GM19438 (cell line): ENCODE measurements around the gene CAPN2.

Source experiments
- ATAC-seq: cut with Tn5 transposase; IDR thresholded peaks from one replicate; pipeline ENCODE4 v1.9.1; 2021; ENCODE audit warnings: low read depth; ENCODE audit not compliant: unreplicated experiment

CAPN2 gene

DNA sequence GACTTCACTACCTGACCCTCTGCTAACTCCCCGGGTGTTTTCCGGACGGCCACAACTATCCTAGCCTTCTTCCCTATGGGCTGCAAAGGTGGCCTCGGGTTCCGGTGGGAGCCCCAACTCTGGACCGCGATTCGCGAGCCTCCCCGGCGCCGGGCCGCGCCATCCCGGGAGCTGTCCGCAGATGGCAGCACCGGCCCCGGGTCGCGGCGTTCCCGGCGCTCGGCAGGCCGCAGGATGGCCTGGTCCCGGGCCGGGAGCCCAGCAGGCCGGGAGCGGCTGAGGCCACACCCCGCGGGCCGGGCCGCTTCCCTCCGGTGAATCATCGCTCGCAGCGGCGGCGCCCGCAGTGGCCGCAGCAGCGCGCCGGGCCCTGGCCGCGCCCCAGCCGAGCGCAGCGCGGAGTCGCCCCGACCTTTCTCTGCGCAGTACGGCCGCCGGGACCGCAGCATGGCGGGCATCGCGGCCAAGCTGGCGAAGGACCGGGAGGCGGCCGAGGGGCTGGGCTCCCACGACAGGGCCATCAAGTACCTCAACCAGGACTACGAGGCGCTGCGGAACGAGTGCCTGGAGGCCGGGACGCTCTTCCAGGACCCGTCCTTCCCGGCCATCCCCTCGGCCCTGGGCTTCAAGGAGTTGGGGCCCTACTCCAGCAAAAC, at the start of gene CAPN2:
CAPN2 (plus strand) TSS at position 346 of the 656 bp plus-strand sequence; CDS start at position 448, 102 bp downstream.
- ATAC-seq, result peak; percentile 60

GRCh38 chr1:223662943-223663342, 49.4 kb upstream of the CAPN2 start:
- ATAC-seq, result no peak

DNA sequence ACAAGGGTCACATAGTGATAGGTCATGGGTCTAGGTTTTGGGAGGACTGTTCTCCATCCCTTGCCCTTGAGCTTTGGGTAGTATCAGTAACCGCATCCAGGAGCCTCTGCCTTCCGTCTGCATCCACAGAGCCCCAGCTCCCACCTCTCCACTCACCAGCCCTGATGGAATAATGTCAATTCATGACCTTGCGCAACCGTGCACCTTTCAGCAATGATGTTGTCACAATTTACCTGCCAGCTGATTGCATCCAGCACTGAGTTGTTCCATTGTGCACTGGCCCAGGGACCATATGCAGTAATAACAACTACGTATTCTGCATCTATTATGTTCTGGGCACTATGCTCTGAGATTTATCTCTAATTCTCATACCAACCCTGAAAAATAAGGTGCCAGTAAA, 48.2 kb upstream of the CAPN2 start:
- ATAC-seq, result no peak

DNA sequence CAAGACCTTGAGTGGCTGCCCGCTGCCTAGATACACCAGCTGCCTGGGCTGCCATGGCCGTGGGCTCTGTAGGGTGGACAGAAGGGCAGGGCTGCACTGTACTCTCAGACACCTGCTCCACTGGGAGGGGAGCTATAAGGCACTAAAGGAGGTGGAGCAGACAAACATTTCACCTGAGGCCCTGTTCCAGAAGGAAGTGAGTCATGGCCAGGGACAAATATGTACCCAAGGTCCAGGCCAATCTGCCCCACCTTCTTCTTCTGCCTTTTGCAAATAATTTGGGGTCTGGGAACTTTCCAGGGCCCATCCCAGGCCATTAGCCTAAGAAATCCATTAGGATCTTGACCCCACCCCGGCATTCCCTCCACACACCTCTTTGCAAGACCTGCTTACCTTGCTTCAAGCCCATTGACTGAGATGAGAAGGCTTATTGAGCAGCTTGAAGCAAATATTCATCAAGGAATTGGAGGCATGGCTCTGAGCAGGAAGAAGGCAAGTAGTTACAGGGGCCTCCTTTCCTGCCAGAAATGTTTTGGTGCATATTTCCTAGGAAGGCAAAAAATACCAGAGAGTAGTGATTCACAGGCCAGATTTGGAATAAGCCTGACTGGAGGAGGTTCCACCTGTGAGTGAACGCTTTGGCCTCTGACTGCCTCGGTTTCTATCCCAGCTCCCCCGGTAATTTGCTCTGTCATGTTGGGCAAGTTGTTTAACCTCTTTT, 46.6 kb upstream of the CAPN2 start, which contains the start of gene CAPN8:
CAPN8 (minus strand) TSS at position 110 of the 721 bp plus-strand sequence; CDS start at position 55, 55 bp downstream.
- ATAC-seq, result no peak

DNA sequence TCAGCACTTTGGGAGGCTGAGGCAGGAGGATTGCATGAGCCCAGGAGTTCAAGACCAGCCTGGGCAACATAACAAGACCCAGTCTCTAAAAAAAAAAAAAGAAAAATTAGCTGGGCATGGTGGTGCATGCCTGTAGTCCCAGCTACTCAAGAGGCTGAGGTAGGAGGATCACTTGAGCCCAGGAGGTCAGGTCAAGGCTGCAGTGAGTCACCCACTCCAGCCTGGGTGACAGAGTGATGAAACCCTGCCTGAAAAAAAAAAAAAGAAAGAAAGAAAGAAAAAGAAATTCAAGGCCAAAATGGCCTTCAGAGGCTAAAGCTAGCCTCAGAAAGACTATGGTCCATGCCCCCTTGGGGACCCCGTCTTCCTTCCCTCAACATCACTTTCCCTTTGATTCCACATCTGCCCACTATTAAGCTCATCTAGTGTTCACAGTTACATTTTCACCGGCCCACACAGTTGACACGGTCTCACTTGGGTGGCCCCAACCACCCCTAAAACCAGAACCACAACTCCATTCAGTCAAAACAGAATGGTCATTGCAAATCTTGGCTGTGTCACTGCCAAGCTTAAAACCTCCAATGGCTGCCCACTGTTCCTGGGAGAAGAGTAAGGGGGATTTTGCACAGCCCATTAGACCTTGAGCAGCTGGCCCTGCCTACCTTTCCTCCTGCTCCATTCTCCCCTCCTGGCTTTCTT, 44.7 kb upstream of the CAPN2 start:
- no peak for ATAC-seq

DNA sequence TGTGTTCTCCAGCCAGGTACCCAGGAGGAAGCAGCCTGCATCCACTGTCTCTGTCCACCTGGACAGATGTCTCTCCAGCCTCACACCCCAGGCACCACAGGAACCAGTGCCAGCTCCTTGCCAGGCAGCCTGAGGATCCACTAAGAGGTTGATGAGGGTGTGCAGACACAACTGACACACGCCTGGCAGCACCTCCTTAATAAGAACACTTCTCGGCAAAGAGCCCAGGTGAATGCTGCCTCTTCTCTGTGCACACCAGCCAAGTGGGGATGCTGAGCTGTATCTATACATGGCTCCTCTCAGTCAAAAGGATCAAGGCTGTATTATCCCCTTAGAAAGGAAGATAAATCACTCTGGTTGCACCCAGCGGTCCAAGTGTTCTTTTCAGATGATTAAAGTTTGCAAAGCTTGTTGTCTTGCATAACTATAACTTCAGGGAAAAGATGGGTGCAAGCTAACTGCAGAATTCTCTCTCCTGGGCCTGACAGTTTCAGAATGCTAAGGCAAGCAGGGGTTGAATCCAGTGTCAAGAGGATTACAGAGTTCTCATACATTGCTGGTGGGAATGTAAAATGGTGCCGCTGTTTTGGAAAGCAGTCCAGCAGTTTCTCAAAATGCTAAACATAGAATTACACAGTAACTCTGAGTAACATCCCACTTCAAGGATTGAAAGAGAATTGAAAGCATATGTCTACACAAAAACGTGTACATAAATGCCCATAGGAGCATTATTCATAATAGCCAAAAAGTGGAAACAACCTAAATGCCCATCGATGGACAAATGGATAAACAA, 43.1 kb upstream of the CAPN2 start:
- no peak for ATAC-seq

GRCh38 chr1:223670458-223671159, 41.7 kb upstream of the CAPN2 start:
- no peak for ATAC-seq

DNA sequence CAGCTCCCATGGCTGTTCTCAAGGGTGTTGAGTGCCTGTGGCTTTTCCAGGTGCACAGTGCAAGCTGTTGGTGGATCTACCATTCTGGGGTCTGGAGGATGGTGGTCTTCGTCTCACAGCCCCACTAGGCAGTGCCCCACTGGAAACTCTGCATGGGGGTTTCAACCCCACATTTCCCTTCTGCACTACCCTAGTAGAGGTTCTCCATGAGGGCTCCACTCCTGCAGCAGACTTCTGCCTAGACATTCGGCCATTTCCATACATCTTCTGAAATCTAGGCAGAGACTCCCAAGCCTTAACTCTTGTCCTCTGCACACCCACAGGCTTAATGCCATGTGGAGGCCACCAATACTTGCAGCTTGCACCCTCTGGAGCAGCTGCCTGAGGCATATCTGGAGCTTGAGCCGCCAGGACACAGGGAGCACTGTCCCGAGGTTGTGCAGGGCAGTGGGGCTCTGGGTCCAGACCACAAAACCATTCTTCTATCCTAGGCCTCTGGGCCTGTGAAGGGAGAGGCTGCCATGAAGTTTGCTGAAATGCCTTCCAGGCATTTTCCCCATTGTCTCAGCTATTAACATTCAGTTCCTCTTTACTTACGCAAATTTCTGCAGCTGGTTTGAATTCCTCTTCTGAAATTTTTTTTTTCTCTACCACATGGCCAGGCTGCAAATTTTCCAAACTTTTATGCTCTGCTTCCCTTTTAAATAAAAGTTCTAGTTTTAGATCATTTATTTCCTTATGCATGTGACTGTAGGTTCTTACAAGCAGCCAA, 38.0 kb upstream of the CAPN2 start:
- no peak for ATAC-seq

DNA sequence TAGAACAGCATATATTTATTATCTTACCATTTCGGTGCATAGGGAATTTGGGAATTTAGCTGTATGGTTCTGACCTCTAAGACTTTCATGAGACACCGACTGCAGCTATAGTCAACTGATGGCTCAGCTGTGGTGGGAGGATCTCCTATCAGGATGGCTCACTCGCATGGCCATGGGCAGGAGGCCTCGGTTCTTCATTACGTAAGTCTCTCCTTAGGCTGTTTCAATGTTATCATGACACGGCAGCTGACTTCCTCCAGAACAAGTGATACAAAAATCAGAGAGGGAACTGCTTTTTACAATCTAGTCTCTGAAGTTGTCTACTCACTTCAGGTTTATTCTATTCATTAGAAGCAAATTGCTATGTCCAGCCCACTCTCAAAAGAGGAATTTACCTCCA, 33.5 kb upstream of the CAPN2 start:
- ATAC-seq, result no peak

DNA sequence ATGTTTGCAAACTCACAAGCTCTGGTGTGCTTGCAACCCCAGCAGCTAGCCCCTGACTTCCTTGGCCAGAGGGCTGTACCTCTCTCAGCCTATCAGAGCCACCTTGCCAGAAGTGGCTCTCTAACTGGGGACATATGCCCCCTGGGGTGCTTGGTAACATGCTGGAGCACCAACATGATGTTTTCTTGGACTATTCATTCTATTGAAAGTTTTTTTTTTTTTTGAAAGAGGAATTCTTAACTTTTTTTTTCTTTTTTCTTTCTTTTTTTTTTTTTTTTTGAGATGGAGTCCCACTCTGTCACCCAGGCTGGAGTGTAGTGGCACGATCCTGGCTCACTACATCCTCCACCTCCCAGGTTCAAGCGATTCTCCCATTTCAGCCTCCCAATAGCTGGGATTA, 32.2 kb upstream of the CAPN2 start:
- ATAC-seq, result no peak

DNA sequence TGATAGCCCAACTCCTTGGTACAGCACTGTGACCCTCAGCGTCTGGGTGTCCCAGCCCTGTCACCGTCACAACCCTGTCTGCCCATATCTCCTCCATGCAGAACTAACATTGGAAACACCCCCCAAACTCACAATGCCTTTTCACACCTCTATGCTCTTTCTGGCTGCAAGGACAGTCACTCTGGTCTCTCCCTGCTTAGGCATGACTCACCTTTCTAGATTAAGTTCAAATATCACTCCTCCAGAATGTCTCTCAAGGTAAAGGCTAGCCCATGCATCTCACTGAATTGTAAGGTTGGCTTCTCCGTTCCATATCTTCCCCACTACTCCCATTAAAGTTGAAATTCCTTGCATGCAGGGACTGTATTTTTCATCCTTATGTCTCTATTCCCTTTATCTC, 29.8 kb upstream of the CAPN2 start:
- ATAC-seq, result no peak

DNA sequence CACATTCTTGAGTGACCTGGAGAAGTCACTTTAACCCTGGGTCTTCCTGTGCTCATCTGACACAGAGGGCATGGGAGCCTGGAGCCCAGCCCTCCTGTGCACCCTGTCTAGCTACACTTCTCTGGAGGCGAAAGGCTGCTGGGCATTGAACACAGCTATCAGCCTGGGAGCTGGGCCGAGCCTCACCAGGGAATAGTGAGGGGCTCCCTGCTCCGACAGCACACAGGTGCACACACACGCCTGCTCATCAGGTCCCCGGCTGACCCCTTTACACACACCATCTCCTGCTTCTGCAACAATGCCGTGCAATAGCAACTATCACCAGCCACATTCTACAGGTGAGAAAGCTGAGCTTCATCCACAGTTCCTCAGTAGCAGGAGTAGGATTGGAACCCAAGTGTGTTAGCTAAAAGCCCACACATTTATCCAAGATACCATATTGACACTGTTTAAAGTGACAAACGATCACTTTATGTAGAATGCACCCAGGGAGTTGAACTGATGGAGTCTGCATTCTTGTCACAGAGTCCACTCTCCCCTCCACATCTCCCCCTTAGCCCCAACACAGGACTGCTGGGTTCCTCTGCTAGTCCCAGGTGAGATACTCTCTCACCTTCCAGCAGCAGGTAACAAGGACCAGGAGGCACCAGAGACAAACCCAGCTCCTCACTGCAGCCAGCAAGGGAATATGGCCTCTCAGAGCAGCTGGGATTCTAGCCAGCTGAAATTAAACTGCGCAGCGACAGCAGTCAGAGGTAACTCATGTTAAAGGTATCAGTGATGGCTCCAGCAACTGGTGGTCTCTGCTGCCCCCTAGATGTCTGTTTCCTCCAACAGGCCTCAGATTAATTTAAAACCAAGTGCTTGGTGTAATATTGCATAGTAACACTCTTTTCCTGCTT, 28.5 kb upstream of the CAPN2 start:
- no peak for ATAC-seq

GRCh38 chr1:223684488-223684792, 27.9 kb upstream of the CAPN2 start:
- ATAC-seq, result no peak

GRCh38 chr1:223691121-223691520, 21.2 kb upstream of the CAPN2 start:
- no peak for ATAC-seq

GRCh38 chr1:223695014-223695548, 17.3 kb upstream of the CAPN2 start:
- ATAC-seq, result no peak

GRCh38 chr1:223695941-223696340, 16.4 kb upstream of the CAPN2 start:
- no peak for ATAC-seq

- ATAC-seq, result no peak
Observed at GRCh38 chr1:223700388-223700918, 11.9 kb upstream of the CAPN2 start.
